Fibroblast of skin of back (primary cell): ENCODE data around the gene KIF18B. TPM values are rescaled to one million over a fixed set of nuclear protein-coding genes. Genes with fewer than 3 reads are reported as not detected.

Experiments used
- DNase-seq: peaks from one replicate; pipeline ENCODE4 v3.0.0-alpha.2; 2013
- polyA plus RNA-seq, 2 experiments: library from polyadenylated mRNA; unstranded; fragments of 120-200 nt; gene quantifications; one replicate each; pipeline ENCODE4 v1.2.1, GENCODE V29; 2013; ENCODE audit not compliant: insufficient read length in 2 of 2

Gene KIF18B
- 26.2 TPM for polyA plus RNA-seq (2013, experiment 1 of 2; ENCODE audit: insufficient read length)
- 3.6 TPM for polyA plus RNA-seq (2013, experiment 2 of 2; ENCODE audit: insufficient read length)

DNA sequence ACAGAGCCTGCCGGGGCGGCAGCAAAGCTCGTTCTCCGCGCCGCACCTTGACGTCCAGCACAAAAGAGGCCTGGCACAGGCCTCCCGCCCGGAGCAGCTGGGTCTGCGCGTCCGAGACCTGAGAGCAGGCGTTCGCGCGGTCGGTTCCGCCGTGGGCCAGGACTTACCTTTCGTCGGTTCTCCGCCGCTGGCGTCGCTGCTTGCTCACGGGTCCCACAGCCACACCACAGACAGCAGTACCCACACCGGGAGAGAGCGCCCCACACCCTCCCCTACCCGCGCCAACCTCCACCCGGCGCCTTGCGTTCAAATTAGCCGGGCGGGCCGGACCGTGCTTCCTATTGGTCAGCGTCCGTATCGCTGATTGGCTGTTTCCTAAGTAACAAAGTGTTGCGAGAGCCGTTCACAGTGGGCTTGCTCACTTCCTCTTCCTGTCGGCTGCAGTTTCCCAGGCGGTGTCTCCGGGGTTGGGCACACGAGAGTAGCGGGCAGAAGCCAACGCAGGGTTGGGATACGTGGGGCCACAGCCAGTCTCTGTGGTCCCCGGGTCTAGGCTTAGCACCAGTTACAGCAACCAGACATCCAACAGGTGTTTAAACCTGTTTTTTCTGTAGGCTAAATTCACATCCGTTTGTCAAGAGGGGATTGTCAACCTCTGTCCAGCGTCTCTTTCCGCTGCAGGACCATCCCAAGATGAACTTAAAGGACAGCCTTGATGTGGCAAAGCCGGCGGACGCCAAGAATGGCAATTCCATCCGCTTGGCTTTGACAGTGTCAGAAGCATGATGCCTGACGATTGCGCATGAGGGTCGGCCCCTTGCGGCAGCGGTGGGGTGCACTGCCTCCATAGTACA lies at the start of gene KIF18B:
Gene KIF18B (minus strand): TSS at position 313 of the 854 bp plus-strand sequence. CDS start 11,429 bp downstream, outside the sequence.
- DNase-seq, result peak; percentile 96

DNA sequence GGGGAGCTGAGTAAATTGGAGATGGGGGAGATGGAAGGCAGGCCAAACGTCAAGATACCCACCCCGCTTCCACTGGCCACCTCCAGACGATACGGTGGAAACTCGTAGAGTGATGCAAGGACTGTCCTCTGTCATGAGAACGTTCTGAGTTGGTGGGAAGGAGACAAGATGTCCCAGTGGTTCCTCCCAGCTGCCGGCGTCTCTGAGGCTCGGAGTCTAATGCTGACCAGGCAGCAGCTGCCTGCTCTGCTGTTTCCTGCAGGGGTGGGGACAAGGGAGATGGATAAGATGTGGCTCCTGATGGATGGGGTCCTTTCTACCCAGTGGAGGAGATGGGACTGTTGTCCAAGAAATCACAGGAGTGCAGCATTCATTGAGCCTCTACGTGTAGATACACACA lies 48.7 kb upstream of the KIF18B start:
- DNase-seq, result no peak

GRCh38 chr17:44995436-44996001 lies 47.9 kb upstream of the KIF18B start:
- DNase-seq, result no peak

DNA sequence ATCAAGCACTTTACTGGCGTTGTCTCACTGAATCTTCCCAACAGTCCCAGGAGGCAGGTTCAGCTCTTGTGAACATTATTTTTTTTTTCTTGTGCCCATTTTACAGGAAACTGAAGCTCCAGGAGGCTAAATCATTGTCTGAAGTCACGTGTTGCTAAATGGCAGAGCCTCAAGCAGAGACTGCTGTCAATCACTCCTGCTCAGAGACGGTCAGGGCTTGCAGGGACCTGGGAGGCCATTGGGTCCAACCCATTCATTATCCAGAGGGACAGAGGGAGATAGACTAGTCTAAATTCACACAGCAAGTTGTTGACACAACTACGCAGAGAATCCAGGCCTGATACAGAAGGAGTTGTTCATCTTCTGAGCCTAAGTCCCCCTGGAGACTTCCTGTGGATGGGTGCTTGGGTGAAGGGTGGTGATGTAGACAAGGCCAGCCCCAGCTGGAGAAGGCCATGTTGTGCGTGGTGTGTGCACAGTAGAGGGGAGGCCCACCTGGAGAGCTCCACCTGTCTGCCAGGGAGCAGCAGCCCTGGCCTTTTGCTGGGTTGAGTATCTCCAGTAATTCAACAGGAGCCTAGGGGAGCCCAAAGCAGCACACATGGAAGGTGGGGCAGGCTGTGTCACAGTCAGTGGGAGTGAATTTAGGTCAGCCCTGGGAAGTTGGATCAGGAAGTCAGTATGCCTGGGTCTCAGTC lies 44.8 kb upstream of the KIF18B start:
- no peak for DNase-seq

DNA sequence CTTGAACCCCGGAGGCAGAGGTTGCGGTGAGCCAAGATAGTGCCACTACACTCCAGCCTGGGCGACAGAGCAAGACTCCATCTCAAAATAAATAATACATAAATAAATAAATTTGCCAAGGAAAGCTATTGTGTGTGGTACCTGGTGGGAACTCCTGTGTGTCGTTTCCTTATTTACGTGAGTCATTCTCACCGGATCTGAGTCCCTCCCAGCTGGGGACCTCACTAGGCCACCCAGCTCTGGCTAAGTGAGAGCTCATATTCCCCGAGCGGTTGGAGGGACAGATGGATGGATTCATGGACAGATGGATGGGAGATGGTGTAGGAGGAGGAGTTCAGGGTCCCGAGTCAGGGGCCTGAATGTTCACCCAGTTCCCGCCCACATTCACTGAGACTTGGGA lies 43.4 kb upstream of the KIF18B start:
- DNase-seq, result no peak

- DNase-seq, result no peak
These were observed 42.1 kb upstream of the KIF18B start for GRCh38 chr17:44989552-44990138.

GRCh38 chr17:44988044-44988942 lies 40.7 kb upstream of the KIF18B start:
- no peak for DNase-seq

DNA sequence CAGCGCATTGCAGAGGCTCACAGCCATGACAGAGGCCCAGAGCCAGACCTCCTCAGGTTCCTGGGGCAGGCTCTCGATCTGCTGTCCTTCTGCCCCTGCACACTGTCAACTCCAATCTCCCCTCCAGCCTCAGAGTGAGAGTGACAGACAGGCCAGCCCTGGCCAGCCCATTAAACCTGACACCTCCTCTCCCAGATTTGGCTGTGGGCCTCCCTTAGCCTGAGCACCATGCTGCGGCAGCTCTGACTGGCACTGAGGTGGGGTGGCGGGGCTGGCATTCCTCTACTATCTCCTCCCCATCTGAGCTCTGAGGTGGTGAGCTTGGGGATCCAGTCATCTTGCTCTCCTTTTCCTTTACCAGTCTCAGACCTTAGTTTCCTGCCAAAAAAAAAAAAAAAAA lies 36.0 kb upstream of the KIF18B start:
- no peak for DNase-seq

GRCh38 chr17:44982113-44982702 lies 34.6 kb upstream of the KIF18B start:
- DNase-seq, result no peak

GRCh38 chr17:44981221-44981968 lies 33.8 kb upstream of the KIF18B start:
- DNase-seq, result no peak

- no peak for DNase-seq
These were observed 31.9 kb upstream of the KIF18B start for GRCh38 chr17:44979426-44979995.

DNA sequence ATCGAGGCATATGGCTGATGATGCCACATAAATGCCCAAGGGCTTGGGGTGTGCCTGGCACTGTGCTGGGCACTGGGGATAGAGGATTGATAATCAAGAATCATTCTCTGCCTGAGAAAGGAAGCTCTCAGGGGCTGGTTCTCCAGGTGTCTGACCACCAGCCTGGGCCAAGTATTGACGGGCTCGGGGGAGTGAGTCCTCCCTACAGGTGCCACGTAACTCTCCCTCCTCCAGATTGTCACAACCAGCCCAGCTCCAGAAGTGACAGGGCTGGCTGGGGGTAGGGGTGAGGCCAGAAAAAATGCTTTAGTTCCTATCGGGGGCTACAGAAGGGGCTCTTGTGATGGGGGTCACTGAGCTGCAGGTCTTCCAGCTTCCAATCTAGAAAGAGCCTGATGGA lies 31.2 kb upstream of the KIF18B start:
- DNase-seq, result no peak

DNA sequence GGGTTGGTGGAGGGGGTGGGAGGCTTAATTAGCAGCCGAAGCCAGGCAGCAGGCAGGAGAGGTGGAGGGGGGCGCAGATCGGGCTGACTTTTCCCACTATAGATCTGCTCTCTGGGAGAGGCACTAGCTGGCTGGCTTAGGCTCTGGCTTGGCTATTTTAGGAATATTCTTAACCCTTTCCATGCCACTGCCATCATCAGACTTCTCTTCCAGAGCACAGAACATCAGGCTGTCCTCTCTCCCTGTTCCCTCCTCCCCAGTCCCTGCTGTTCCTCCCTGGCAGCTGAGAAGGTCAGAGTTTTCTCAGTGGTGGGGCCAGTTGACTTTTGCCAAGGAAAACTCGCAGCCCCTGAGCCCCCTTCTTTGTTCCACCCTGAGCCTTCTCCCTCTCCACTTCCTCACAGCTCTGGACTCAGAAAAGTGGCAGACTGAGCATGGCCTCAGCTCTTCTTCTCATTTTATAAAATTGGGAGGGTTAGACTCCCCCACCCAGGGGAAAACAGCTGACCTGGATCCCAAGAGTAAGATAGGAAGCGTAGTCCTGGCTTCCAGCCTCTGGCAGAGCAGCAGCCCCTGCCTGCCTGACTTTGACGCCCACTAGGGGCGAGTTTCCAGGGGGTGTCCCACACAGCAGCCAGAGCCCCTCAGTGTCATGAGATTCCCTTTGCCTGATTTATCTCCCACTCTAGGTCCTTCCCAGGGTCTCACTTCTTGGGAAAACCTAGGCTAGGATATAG lies 30.4 kb upstream of the KIF18B start:
- DNase-seq, result no peak

- no peak for DNase-seq
These were observed 29.5 kb upstream of the KIF18B start for GRCh38 chr17:44977065-44977464.

DNA sequence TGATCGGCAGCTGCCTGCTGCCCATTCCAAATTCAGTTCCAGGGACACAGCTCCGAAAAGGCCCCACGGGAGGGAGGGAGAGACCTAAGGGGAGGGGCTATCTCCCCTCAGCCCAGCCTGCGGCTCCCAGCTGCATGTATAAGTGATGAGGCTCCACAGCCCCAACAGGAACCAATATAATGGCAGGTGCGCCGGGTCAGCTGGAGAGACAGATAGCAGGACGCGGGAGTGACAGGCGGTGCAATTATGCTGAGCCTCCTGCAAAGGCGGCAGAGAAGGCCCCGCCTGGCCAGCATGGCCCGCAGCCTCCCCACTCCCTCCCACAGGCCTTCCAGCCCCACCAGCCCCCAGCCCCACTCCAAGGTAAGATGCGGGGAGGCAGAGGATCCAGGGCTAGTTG lies 28.6 kb upstream of the KIF18B start:
- DNase-seq, result no peak

DNA sequence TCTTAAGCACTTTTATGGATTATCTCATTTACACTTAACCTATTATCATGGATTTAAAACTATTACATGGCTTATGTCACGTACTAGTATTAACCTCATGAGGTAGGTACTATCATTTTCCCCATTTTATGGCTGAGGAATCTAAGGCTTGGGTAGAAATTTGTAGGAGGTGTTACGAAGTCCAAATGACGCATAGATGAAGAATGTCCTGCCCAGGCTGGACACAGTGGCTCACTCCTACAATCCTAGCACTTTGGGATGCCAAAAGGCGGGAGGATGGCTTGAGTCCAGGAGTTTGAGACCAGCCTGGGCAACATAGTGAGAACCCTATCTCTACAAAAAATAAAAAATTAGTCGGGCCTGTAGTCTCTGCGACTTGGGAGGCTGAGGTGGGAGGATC lies 25.4 kb upstream of the KIF18B start:
- DNase-seq, result peak; percentile 66

GRCh38 chr17:44971776-44972483 lies 24.4 kb upstream of the KIF18B start:
- DNase-seq, result peak; percentile 24

DNA sequence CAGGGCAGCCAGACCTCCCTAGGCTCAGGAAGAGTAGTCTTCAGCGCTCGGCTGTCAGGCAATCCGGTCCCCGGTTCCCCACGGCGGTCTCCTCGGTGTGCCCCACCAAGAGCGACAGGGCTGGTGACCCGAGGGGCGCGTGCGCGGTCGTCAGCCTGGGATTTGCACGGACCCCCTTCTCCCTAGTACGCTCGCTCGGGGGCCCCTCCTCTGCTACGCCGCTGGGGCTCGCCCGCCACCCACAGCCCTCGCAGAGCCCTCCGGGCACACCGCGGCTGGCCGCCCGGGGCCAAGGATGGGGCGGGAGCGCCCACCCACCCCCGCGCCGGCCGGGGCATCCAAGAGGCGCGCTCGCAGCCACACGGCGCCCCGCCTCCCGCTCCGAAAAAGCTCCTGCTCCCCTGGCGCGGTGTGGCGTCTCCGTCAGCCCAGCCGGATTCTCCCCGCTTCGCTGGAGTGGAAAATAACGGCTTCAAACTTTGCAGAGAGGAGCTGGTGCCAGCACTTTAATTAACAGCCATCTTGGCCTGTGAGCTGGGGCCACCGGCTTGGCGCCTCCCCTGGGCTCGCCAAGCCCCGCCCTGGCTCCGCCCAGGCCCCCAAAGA lies 22.7 kb upstream of the KIF18B start:
- DNase-seq, result peak; percentile 16
